C4-2B (cell line): ENCODE data around the gene PIK3CG.

Source experiments
- ZFX ChIP-seq: fragments of 450-650 bp; IDR thresholded peaks from 2 replicates; pipeline ENCODE4 v1.6.1; 2017
- TF ChIP-seq, protein P1 (sequence below): fragments of 450-650 bp; conservative IDR thresholded peaks from 2 replicates; pipeline ENCODE4 v1.5.1; 2017; ENCODE audit warnings: mild to moderate bottlenecking

DNA sequence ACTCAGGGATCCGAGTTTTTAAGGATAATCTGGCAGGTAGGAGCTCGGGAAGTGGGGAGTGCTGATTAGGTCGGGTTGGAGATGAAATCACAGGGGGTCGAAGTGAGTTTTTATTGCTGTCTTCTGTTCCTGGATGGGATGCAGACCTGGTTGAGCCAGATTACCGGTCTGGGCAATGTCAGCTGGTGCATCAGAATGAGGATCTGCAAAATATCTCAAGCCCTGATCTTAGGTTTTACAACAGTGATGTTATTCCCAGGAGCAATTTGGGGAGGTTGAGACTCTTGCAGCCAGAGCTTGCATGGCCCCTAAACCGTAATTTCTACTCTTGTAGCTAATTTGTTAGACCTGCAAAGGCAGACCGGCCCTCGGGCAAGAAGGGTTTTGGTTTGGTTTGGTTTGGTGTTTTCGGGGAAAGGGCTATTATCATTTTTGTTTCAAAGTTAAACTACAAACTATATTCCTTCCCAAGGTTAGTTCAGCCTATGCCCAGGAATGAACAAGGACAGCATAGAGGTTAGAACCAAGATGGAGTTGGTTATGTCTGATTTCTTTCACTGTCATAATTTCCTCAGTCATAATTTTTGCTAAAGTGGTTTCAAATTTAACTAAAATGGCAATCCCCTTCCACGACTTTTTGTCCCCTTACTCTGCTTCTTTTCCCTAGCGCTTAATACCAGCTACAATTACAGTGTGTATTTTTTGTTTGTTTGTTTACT, 20.6 kb upstream of the PIK3CG start:
- TF ChIP-seq, protein P1, sequence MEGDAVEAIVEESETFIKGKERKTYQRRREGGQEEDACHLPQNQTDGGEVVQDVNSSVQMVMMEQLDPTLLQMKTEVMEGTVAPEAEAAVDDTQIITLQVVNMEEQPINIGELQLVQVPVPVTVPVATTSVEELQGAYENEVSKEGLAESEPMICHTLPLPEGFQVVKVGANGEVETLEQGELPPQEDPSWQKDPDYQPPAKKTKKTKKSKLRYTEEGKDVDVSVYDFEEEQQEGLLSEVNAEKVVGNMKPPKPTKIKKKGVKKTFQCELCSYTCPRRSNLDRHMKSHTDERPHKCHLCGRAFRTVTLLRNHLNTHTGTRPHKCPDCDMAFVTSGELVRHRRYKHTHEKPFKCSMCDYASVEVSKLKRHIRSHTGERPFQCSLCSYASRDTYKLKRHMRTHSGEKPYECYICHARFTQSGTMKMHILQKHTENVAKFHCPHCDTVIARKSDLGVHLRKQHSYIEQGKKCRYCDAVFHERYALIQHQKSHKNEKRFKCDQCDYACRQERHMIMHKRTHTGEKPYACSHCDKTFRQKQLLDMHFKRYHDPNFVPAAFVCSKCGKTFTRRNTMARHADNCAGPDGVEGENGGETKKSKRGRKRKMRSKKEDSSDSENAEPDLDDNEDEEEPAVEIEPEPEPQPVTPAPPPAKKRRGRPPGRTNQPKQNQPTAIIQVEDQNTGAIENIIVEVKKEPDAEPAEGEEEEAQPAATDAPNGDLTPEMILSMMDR, result no peak
- TF ChIP-seq ZFX, result no peak
